ENCODE measurements around the gene JMJD7. TPM values are rescaled to one million over a fixed set of nuclear protein-coding genes. Genes with fewer than 3 reads are reported as not detected.

The JMJD7 gene
- total and polyA plus RNA-seq, 2 donors (not counting 1 experiment from before 2014, with no cell fraction given) = 33.4 to 43.9 TPM

DNA sequence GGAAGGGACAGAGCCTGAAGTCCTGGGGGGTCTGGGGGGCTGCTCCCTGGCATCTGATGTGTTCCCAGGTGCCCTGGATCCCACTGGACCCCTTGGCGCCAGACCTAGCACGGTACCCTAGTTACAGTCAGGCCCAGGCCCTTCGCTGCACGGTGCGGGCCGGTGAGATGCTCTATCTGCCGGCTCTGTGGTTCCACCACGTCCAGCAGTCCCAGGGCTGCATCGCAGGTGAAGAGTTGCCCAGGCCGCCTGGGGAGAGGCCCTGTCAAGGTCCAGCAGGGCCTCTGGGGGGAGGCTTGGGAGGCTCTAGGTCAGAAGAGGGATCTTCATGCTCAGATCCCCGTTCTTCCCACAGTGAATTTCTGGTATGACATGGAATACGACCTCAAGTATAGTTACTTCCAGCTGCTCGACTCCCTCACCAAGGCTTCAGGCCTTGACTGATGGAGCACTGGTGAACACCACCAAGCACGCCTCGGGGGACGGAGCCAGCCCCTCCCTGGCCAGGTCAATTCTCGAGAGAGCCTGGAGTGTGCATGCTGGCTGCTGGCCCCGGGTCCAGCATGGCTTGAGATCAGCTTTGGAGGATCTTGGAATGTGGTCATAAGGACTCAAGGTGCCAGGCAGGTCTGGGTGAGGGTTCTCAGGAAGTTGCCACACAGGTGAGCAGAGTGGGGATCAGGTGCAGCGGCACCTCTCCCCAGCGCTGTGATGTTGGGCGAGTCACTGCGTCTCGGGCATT lies 9.0 kb downstream of the JMJD7 start:
- H3K4me1 ChIP-seq (ENCODE audit: control insufficient read depth in 2 of 2, insufficient read depth in 2 of 2, low read length in 2 of 2) = peaks cover 7 to 12% of the 10 kb centered on the region in 2 donors
- H3K4me3 Mint-ChIP-seq = no peak overlapping the region
- TF ChIP-seq, protein P1, sequence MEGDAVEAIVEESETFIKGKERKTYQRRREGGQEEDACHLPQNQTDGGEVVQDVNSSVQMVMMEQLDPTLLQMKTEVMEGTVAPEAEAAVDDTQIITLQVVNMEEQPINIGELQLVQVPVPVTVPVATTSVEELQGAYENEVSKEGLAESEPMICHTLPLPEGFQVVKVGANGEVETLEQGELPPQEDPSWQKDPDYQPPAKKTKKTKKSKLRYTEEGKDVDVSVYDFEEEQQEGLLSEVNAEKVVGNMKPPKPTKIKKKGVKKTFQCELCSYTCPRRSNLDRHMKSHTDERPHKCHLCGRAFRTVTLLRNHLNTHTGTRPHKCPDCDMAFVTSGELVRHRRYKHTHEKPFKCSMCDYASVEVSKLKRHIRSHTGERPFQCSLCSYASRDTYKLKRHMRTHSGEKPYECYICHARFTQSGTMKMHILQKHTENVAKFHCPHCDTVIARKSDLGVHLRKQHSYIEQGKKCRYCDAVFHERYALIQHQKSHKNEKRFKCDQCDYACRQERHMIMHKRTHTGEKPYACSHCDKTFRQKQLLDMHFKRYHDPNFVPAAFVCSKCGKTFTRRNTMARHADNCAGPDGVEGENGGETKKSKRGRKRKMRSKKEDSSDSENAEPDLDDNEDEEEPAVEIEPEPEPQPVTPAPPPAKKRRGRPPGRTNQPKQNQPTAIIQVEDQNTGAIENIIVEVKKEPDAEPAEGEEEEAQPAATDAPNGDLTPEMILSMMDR (IDR thresholded peaks at IDR 0.05) = no peak
- TF ChIP-seq EZH2 (IDR thresholded peaks at IDR 0.05; ENCODE audit: borderline replicate concordance, insufficient read depth, low read depth, low read length, poor library complexity, severe bottlenecking) = no peak
- DNase-seq = no peak
- H3K79me2 ChIP-seq (ENCODE audit: control insufficient read depth, insufficient read depth, low read length) = peaks cover 22% of the 10 kb centered on the region
- H3K27me3 ChIP-seq (replicated peaks in 1 of 4; ENCODE audit: control extremely low read depth in 1 of 4, control insufficient read depth in 3 of 4, insufficient read depth in 4 of 4, low read length in 3 of 4) = no peaks in the 10 kb centered on the region
- H4K20me1 ChIP-seq (ENCODE audit: control insufficient read depth, insufficient read depth, low read length, poor library complexity, severe bottlenecking) = peaks cover 55% of the 10 kb centered on the region
- H3K27ac ChIP-seq (ENCODE audit: low read length in 2 of 2) = no peak overlapping the region
- ATAC-seq (ENCODE audit: low read depth) = no peak
- H3K4me3 ChIP-seq (ENCODE audit: control extremely low read depth in 1 of 5, extremely low read depth in 1 of 5, insufficient read depth in 1 of 5, low read depth in 2 of 5, low read length in 4 of 5) = no peak overlapping the region
- H3K9me3 ChIP-seq (ENCODE audit: control extremely low read depth in 1 of 3, control insufficient read depth in 2 of 3, insufficient read depth in 1 of 3, low read length in 2 of 3) = no peaks in the 10 kb centered on the region
- intact Hi-C loops (cut with micrococcal nuclease) = no loop called here
- H3K36me3 ChIP-seq (replicated peaks in 1 of 2; ENCODE audit: control extremely low read depth in 1 of 2, control insufficient read depth in 1 of 2, extremely low read depth in 1 of 2, insufficient read depth in 2 of 2, low read length in 1 of 2) = peaks cover 0 to 6% of the 10 kb centered on the region in 2 experiments
- ChIA-PET POLR2A (no interaction called here), CTCF (no interaction called here)
- H3K9me3 Mint-ChIP-seq (ENCODE audit: insufficient read depth) = no peaks in the 10 kb centered on the region
- H3K27me3 Mint-ChIP-seq = no peaks in the 10 kb centered on the region
- no peak overlapping the region for H2AFZ ChIP-seq (ENCODE audit: insufficient read depth, low read depth, low read length, poor library complexity, severe bottlenecking)
- H3K9ac ChIP-seq (ENCODE audit: low read length) = no peak overlapping the region
- WGBS (ENCODE audit: insufficient coverage) = 91% methylated on average over 23 of the region's 23 CpGs
- H3K4me1 Mint-ChIP-seq = peaks cover 12% of the 10 kb centered on the region
- H3K27ac Mint-ChIP-seq = no peak overlapping the region
- H3K4me2 ChIP-seq (replicated peaks; ENCODE audit: low read depth, low read length, poor library complexity, severe bottlenecking) = no peak overlapping the region

DNA sequence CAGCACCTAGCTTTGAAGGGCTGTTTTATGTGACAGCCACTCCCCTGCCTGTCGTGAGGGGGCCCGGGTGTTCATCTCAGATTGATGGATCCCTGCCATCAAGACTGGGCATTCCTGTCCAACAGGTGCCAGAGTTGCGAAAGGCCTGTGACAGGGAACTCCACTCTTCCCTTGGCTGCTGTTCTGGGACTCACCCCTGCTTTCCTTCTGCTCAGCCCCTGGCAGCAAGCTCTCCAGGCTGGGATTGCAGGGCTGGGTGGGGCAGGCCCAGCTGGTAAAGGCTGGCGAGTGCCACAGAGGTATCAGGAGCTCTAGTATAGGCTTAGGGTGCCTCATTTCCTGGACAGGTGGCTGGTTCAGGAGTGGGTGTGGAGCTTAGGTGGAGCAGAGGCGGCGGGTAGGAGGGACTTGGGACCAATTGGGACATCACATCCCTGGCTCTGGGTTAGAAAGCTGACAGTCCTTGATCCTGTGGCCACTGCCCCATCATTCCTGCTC lies 10.6 kb downstream of the JMJD7 start, which contains the start of gene PLA2G4B:
TSS of gene PLA2G4B (plus strand) at position 448 of the 498 bp plus-strand sequence. CDS start 67 bp downstream, outside the sequence.
- no peak within 1 kb of the TSS for H3K4me3 Mint-ChIP-seq
- POLR2A ChIA-PET = no interaction called here
- Histone ChIP-seq H3K36me3 (replicated peaks in 1 of 2; ENCODE audit: control extremely low read depth in 1 of 2, control insufficient read depth in 1 of 2, extremely low read depth in 1 of 2, insufficient read depth in 2 of 2, low read length in 1 of 2) (peaks cover 0 to 9% of the 10 kb centered on the region in 2 experiments), H3K9ac (ENCODE audit: low read length) (no peak within 1 kb of the TSS), H3K4me2 (replicated peaks; ENCODE audit: low read depth, low read length, poor library complexity, severe bottlenecking) (no peak within 1 kb of the TSS), H3K27ac (ENCODE audit: low read length in 2 of 2) (no peak within 1 kb of the TSS), H3K4me1 (ENCODE audit: control insufficient read depth in 2 of 2, insufficient read depth in 2 of 2, low read length in 2 of 2) (no peaks in the 10 kb centered on the region), H4K20me1 (ENCODE audit: control insufficient read depth, insufficient read depth, low read length, poor library complexity, severe bottlenecking) (peaks cover 41% of the 10 kb centered on the region), H2AFZ (ENCODE audit: insufficient read depth, low read depth, low read length, poor library complexity, severe bottlenecking) (no peak within 1 kb of the TSS), H3K27me3 (replicated peaks in 1 of 4; ENCODE audit: control extremely low read depth in 1 of 4, control insufficient read depth in 3 of 4, insufficient read depth in 4 of 4, low read length in 3 of 4) (no peaks in the 10 kb centered on the region), H3K4me3 (ENCODE audit: control extremely low read depth in 1 of 5, extremely low read depth in 1 of 5, insufficient read depth in 1 of 5, low read depth in 2 of 5, low read length in 4 of 5) (no peak within 1 kb of the TSS), H3K9me3 (ENCODE audit: control extremely low read depth in 1 of 3, control insufficient read depth in 2 of 3, insufficient read depth in 1 of 3, low read length in 2 of 3) (no peaks in the 10 kb centered on the region), H3K79me2 (ENCODE audit: control insufficient read depth, insufficient read depth, low read length) (peaks cover 12% of the 10 kb centered on the region)
- 98% methylated on average over 6 of the region's 6 CpGs for WGBS (ENCODE audit: insufficient coverage)
- no peaks in the 10 kb centered on the region for H3K4me1 Mint-ChIP-seq
- no peaks in the 10 kb centered on the region for H3K27me3 Mint-ChIP-seq
- CTCF ChIA-PET = no interaction called here
- DNase-seq (no peak), ATAC-seq (ENCODE audit: low read depth) (no peak)
- H3K27ac Mint-ChIP-seq = no peak within 1 kb of the TSS
- TF ChIP-seq, protein P1 (IDR thresholded peaks at IDR 0.05) = no peak
- TF ChIP-seq EZH2 (IDR thresholded peaks at IDR 0.05; ENCODE audit: borderline replicate concordance, insufficient read depth, low read depth, low read length, poor library complexity, severe bottlenecking) = no peak
- no peaks in the 10 kb centered on the region for H3K9me3 Mint-ChIP-seq (ENCODE audit: insufficient read depth)
- intact Hi-C loops (cut with micrococcal nuclease) = no loop called here

Measured in B cell (primary cell).